Osteoblast (primary cell): ENCODE measurements around the gene WWTR1. TPM values are rescaled to one million over a fixed set of nuclear protein-coding genes. Genes with fewer than 3 reads are reported as not detected.
A peak's percentile ranks its signal among the peaks of the same experiment; 100 is the strongest.

Experiments
- DNase-seq: peaks from one replicate; pipeline ENCODE4 v3.0.0; 2011; ENCODE audit warnings: low spot score, mixed read lengths; ENCODE audit not compliant: insufficient read length; ENCODE audit errors: missing footprints
- H2AFZ ChIP-seq: 2 replicates; pipeline ENCODE4 v1.6.0; 2011; ENCODE audit warnings: mild to moderate bottlenecking, low read length
- H3K27ac ChIP-seq: 2 replicates; pipeline ENCODE4 v1.5.1; 2011; ENCODE audit warnings: mild to moderate bottlenecking, low read depth, low read length, moderate library complexity
- H3K27me3 ChIP-seq: 2 replicates; pipeline ENCODE4 v1.6.0; 2012; ENCODE audit warnings: mild to moderate bottlenecking, control low read depth, inconsistent platforms, low read length, moderate library complexity; ENCODE audit not compliant: insufficient read depth
- H3K36me3 ChIP-seq: 2 replicates; pipeline ENCODE4 v1.5.1; 2011; ENCODE audit warnings: mild to moderate bottlenecking, low read length, control low read depth, moderate library complexity; ENCODE audit not compliant: insufficient read depth
- H3K4me1 ChIP-seq: 2 replicates; pipeline ENCODE4 v1.5.1; 2011; ENCODE audit warnings: mild to moderate bottlenecking, low read length, control low read depth, moderate library complexity; ENCODE audit not compliant: insufficient read depth
- H3K4me2 ChIP-seq: 2 replicates; pipeline ENCODE4 v1.6.0; 2011; ENCODE audit warnings: mild to moderate bottlenecking, low read length; ENCODE audit not compliant: insufficient read depth
- H3K4me3 ChIP-seq: fragments of 200-600 bp; sonication (generic); 3 replicates; pipeline ENCODE4 v1.5.1; 2012; ENCODE audit warnings: mild to moderate bottlenecking, low read length, inconsistent platforms; ENCODE audit not compliant: insufficient read depth
- H3K79me2 ChIP-seq: 2 replicates; pipeline ENCODE4 v1.6.0; 2012; ENCODE audit warnings: mild to moderate bottlenecking, low read length, control low read depth, inconsistent platforms; ENCODE audit not compliant: insufficient read depth
- H3K9me3 ChIP-seq: 2 replicates; pipeline ENCODE4 v1.5.1; 2011; ENCODE audit warnings: low read depth, low read length, control low read depth
- H4K20me1 ChIP-seq: 2 replicates; pipeline ENCODE4 v1.6.0; 2012; ENCODE audit warnings: mild to moderate bottlenecking, low read length, control low read depth; ENCODE audit not compliant: insufficient read depth
- total RNA-seq: library from RNA; depleted of rRNA; stranded (reverse); fragments of >200 nt; gene quantifications from 2 replicates; pipeline ENCODE4 v1.2.3, GENCODE V29; 2012
- TF ChIP-seq, protein P1 (sequence below): IDR thresholded peaks from 2 replicates; pipeline ENCODE4 v1.5.1; 2011; ENCODE audit warnings: mild to moderate bottlenecking, low read depth, low read length, moderate library complexity; ENCODE audit errors: extremely low read depth

The WWTR1 gene
- total RNA-seq, 1 donor: 84.7 TPM

DNA sequence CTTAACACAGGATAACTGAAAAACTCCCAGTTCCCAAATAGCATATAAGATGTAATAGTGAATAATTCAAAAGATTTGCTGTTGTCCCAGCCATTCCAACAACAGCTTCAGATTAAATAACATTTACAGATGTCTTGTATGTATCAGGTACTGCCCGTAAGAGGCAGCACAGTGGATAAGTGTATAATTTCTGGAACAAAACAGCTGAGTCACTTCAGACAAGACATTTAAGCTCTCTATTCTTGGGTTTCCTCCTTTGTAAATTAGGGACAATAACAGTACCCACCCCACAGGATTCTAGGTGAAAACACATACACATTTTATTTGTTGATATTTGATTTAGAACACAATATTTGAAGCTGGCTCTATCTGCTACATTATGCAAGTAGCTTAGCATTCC, 2.6 kb upstream of the WWTR1 start:
- Histone ChIP-seq H2AFZ (no peak overlapping the region), H3K4me1 (peaks cover 20% of the 10 kb centered on the region), H3K4me2 (no peak overlapping the region), H3K9me3 (no peaks in the 10 kb centered on the region), H3K27me3 (no peaks in the 10 kb centered on the region), H3K79me2 (peaks cover 23% of the 10 kb centered on the region), H4K20me1 (peaks cover 23% of the 10 kb centered on the region), H3K36me3 (peaks cover 9% of the 10 kb centered on the region), H3K4me3 (no peak overlapping the region), H3K27ac (no peak overlapping the region)
- TF ChIP-seq, protein P1, sequence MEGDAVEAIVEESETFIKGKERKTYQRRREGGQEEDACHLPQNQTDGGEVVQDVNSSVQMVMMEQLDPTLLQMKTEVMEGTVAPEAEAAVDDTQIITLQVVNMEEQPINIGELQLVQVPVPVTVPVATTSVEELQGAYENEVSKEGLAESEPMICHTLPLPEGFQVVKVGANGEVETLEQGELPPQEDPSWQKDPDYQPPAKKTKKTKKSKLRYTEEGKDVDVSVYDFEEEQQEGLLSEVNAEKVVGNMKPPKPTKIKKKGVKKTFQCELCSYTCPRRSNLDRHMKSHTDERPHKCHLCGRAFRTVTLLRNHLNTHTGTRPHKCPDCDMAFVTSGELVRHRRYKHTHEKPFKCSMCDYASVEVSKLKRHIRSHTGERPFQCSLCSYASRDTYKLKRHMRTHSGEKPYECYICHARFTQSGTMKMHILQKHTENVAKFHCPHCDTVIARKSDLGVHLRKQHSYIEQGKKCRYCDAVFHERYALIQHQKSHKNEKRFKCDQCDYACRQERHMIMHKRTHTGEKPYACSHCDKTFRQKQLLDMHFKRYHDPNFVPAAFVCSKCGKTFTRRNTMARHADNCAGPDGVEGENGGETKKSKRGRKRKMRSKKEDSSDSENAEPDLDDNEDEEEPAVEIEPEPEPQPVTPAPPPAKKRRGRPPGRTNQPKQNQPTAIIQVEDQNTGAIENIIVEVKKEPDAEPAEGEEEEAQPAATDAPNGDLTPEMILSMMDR: no peak
- DNase-seq: no peak

DNA sequence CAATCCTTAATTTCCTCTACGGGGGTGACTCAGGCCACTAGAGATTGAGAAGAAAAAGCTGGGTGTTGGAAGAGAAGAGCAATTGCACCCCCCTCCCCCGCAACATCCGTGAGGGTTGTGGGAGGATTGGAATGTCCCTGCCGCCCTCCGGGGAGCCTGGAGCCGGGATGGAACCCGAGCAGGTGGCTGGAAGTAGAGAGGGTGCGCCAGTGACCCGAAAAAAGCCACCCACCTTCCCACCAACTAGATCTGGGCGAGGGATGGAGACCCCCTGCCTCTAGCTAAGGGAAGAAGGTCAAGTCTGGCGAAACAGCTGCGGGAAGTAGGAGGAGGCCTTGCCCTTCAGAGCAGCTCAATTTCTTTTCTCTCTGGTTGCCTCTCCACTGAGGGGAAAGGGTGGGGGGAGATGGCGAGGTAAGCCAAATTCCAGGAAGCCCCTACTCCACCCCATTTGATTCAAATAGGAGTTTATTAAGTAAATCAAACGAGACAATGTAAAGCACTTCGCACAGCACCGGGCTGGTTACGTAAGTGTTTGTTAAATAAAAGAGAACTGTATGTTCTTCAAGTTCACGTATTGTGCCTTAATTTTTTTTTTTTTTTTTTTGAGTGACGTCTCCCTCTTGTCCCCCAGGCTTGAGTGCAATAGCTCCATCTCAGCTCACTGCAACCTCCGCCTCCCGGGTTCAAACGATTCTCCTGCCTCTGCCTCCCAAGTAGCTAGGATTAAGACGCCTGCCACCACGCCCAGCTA, 1.1 kb upstream of the WWTR1 start:
- peaks cover 31% of the 10 kb centered on the region for H3K4me1 ChIP-seq
- H3K4me2 ChIP-seq: peak overlapping the region; percentile 98
- TF ChIP-seq, protein P1: no peak
- peaks cover 34% of the 10 kb centered on the region for H4K20me1 ChIP-seq
- peaks cover 11% of the 10 kb centered on the region for H3K36me3 ChIP-seq
- H2AFZ ChIP-seq: peak overlapping the region; percentile 81
- H3K4me3 ChIP-seq: peak overlapping the region; percentile 93
- H3K27ac ChIP-seq: peak overlapping the region; percentile 85
- H3K79me2 ChIP-seq: peaks cover 37% of the 10 kb centered on the region
- H3K9me3 ChIP-seq: no peaks in the 10 kb centered on the region
- peak; percentile 80 for DNase-seq
- H3K27me3 ChIP-seq: no peaks in the 10 kb centered on the region

DNA sequence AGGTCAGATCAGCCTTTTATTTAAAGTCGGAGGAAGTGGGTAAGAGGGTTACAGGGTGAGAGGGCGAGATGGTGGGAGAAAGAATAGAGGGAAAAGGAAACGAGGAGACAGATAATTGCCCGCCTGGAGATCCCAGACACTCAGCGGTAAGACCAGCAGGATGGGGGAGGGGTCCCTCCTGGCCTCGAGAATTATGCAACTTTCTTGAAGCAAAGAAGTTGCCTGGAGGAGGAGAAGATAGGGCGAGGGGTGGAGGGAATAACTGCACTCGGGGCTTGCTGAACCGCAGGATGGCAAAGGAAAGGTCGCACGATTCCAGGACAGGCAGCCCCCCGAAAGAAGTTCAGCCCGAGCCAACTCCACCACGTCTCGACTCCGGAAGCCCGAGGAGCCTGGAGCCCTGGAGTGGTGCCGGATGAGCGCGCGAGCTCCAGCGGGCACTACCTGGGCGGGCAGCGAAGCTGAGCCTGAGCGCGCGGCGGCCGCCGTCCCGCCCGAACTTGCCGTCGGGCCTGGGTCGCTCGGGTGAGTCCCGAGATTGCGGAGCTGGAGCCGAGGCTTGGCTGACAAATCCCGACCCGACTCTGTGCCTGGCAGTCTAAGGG, 402 bp downstream of the WWTR1 start:
- TF ChIP-seq, protein P1: no peak
- Histone ChIP-seq H3K4me1 (peaks cover 38% of the 10 kb centered on the region), H3K36me3 (peaks cover 24% of the 10 kb centered on the region), H3K9me3 (no peaks in the 10 kb centered on the region), H2AFZ (peak overlapping the region; percentile 81), H3K4me2 (peak overlapping the region; percentile 98), H3K27me3 (no peaks in the 10 kb centered on the region), H3K27ac (peak overlapping the region; percentile 85), H3K79me2 (peaks cover 52% of the 10 kb centered on the region), H3K4me3 (peak overlapping the region; percentile 93), H4K20me1 (peaks cover 43% of the 10 kb centered on the region)
- DNase-seq: peak; percentile 90
